H1 (cell line): ENCODE results near the gene DCN. TPM values are rescaled to one million over a fixed set of nuclear protein-coding genes. Genes with fewer than 3 reads are reported as not detected.

Experiments used
- CTCF ChIA-PET: fragments of 300-600 bp; sonication (Branson Sonifier 250); formaldehyde crosslinking; loops from one replicate; lab custom pipeline; 2021; ENCODE audit not compliant: partially characterized antibody; lab: Charles Lee
- POLR2A ChIA-PET: fragments of 300-600 bp; sonication (Branson Sonifier 250); formaldehyde crosslinking; loops from one replicate; lab custom pipeline; 2021; ENCODE audit warnings: inconsistent platforms; ENCODE audit not compliant: partially characterized antibody; lab: Charles Lee
- DNase-seq, 2 experiments: peaks; one replicate each; pipeline versions ENCODE4 v3.0.0 to v3.0.0-alpha.2; 2010 to 2022; ENCODE audit warnings: low spot score in 2 of 2, low read depth in 1 of 2, mixed read lengths in 1 of 2
- FAIRE-seq: peaks from 2 replicates; lab custom pipeline; 2011; peaks lifted over from hg19 to GRCh38; lab: Jason Lieb, UNC
- H2AFZ ChIP-seq: 2 replicates; pipeline ENCODE4 v1.8.1; 2012; ENCODE audit warnings: low read length, inconsistent platforms
- H2AK5ac ChIP-seq: 2 replicates; pipeline ENCODE4 v1.6.1; 2013; ENCODE audit warnings: low read depth, low read length
- H2BK120ac ChIP-seq: replicated peaks from 2 replicates; pipeline ENCODE3; 2013; ENCODE audit warnings: low read depth, low read length, inconsistent platforms
- H2BK12ac ChIP-seq: 2 replicates; pipeline ENCODE4 v1.6.1; 2013; ENCODE audit warnings: low read depth, low read length
- H2BK15ac ChIP-seq: 2 replicates; pipeline ENCODE4 v1.6.1; 2013; ENCODE audit warnings: low read length
- H2BK20ac ChIP-seq: 2 replicates; pipeline ENCODE4 v1.6.1; 2013; ENCODE audit warnings: low read length
- H2BK5ac ChIP-seq: 2 replicates; pipeline ENCODE4 v1.6.1; 2013; ENCODE audit warnings: low read depth, low read length
- H3K14ac ChIP-seq: 2 replicates; pipeline ENCODE4 v1.6.1; 2013; ENCODE audit warnings: inconsistent platforms; ENCODE audit not compliant: insufficient read length
- H3K18ac ChIP-seq: 2 replicates; pipeline ENCODE4 v1.6.1; 2013; ENCODE audit warnings: low read length; ENCODE audit errors: extremely low read depth
- H3K23ac ChIP-seq: 2 replicates; pipeline ENCODE4 v1.6.1; 2013; ENCODE audit warnings: inconsistent platforms; ENCODE audit not compliant: insufficient read length
- H3K23me2 ChIP-seq: 2 replicates; pipeline ENCODE4 v1.6.1; 2013; ENCODE audit warnings: low read depth, low read length
- H3K27ac ChIP-seq: 2 replicates; pipeline ENCODE4 v1.6.1; 2011; ENCODE audit warnings: low read depth, low read length, inconsistent platforms
- H3K27me3 ChIP-seq, 4 experiments: replicated peaks in 1 of 4; 1 replicate in 1 of 4; 2 replicates in 3 of 4; pipeline versions ENCODE4 v1.6.1 to v1.8.1; 2011 to 2013; ENCODE audit warnings: low read length in 3 of 4, mild to moderate bottlenecking in 3 of 4, inconsistent platforms in 2 of 4, mixed read lengths in 2 of 4, moderate library complexity in 1 of 4; ENCODE audit not compliant: control insufficient read depth in 3 of 4, insufficient read depth in 3 of 4; ENCODE audit errors: extremely low read depth in 1 of 4
- H3K36me3 ChIP-seq, 4 experiments: 2 replicates each; pipeline versions ENCODE4 v1.6.1 to v1.8.1; 2011 to 2013; ENCODE audit warnings: mild to moderate bottlenecking in 4 of 4, low read length in 3 of 4, moderate library complexity in 2 of 4, control low read depth in 1 of 4, inconsistent platforms in 1 of 4; ENCODE audit not compliant: insufficient read depth in 4 of 4, control insufficient read depth in 2 of 4
- H3K4ac ChIP-seq: replicated peaks from 2 replicates; pipeline ENCODE3; 2013; ENCODE audit warnings: low read length, low read depth, mixed read lengths, inconsistent platforms; ENCODE audit not compliant: insufficient read length
- H3K4me1 ChIP-seq, 4 experiments: replicated peaks in 1 of 4; 1 replicate in 1 of 4; 2 replicates in 3 of 4; pipeline versions ENCODE4 v1.6.1 to v1.8.1; 2011 to 2013; ENCODE audit warnings: low read length in 3 of 4, inconsistent platforms in 2 of 4, mixed read lengths in 1 of 4; ENCODE audit not compliant: insufficient read depth in 4 of 4, control insufficient read depth in 3 of 4
- H3K4me2 ChIP-seq, 2 experiments: 2 replicates each; pipeline versions ENCODE4 v1.6.1 to v1.8.1; 2011 to 2013; ENCODE audit warnings: low read depth in 2 of 2, low read length in 2 of 2, control low read depth in 1 of 2, inconsistent platforms in 1 of 2, mild to moderate bottlenecking in 1 of 2; ENCODE audit not compliant: insufficient read depth in 1 of 2
- H3K4me3 ChIP-seq, 4 experiments: fragments of 200-600, 300-600 bp in 1 of 4; sonication (generic), shearing (Covaris generic), sonication (Bioruptor Twin) in 1 of 4; 2 replicates each; pipeline versions ENCODE4 v1.5.1 to v1.8.1; 2011 to 2016; ENCODE audit warnings: low read length in 4 of 4, low read depth in 3 of 4, control low read depth in 2 of 4, inconsistent platforms in 2 of 4, mild to moderate bottlenecking in 2 of 4, mixed read lengths in 1 of 4, moderate library complexity in 1 of 4; ENCODE audit not compliant: insufficient read depth in 2 of 4; ENCODE audit errors: extremely low read depth in 1 of 4
- H3K56ac ChIP-seq: replicated peaks from 2 replicates; pipeline ENCODE3; 2013; ENCODE audit warnings: low read depth, mild to moderate bottlenecking, mixed read lengths, low read length, inconsistent platforms; ENCODE audit not compliant: insufficient read length
- H3K79me1 ChIP-seq: 2 replicates; pipeline ENCODE4 v1.6.1; 2013; ENCODE audit warnings: low read depth, low read length, control low read depth
- H3K79me2 ChIP-seq, 2 experiments: 2 replicates each; pipeline versions ENCODE4 v1.6.1 to v1.8.1; 2012 to 2013; ENCODE audit warnings: low read length in 2 of 2, mild to moderate bottlenecking in 2 of 2, inconsistent platforms in 1 of 2; ENCODE audit not compliant: insufficient read depth in 2 of 2, control insufficient read depth in 1 of 2
- H3K9ac ChIP-seq, 4 experiments: replicated peaks in 1 of 4; 1 replicate in 1 of 4; 2 replicates in 3 of 4; pipeline versions ENCODE4 v1.6.1 to v1.8.1; 2011 to 2013; ENCODE audit warnings: low read depth in 3 of 4, low read length in 3 of 4, control low read depth in 2 of 4, mild to moderate bottlenecking in 2 of 4, moderate library complexity in 2 of 4, inconsistent platforms in 1 of 4; ENCODE audit errors: extremely low read depth in 1 of 4
- H3K9me3 ChIP-seq, 2 experiments: 2 replicates each; pipeline versions ENCODE4 v1.6.1 to v1.8.1; 2012 to 2013; ENCODE audit warnings: mild to moderate bottlenecking in 2 of 2, moderate library complexity in 2 of 2, control low read depth in 1 of 2, inconsistent platforms in 1 of 2, low read depth in 1 of 2, low read length in 1 of 2, mixed read lengths in 1 of 2; ENCODE audit not compliant: insufficient read depth in 2 of 2
- H4K20me1 ChIP-seq, 2 experiments: replicated peaks in 1 of 2; 2 replicates each; pipeline versions ENCODE3 to v1.8.1; 2011 to 2013; ENCODE audit warnings: inconsistent platforms in 2 of 2, low read length in 2 of 2, mild to moderate bottlenecking in 1 of 2; ENCODE audit not compliant: insufficient read depth in 2 of 2, control insufficient read depth in 1 of 2
- H4K5ac ChIP-seq: 2 replicates; pipeline ENCODE4 v1.6.1; 2013; ENCODE audit warnings: low read length, low read depth, mixed read lengths, inconsistent platforms; ENCODE audit not compliant: insufficient read length
- H4K8ac ChIP-seq: 2 replicates; pipeline ENCODE4 v1.8.0; 2013; ENCODE audit warnings: mild to moderate bottlenecking, moderate library complexity, low read length, inconsistent platforms; ENCODE audit not compliant: insufficient read depth; ENCODE audit errors: extremely low read depth
- H4K91ac ChIP-seq: replicated peaks from 2 replicates; pipeline ENCODE3; 2013; ENCODE audit warnings: low read length, mixed read lengths, inconsistent platforms; ENCODE audit not compliant: insufficient read length
- CHD2 ChIP-seq: IDR thresholded peaks from 2 replicates; pipeline ENCODE4 v1.6.1; 2012; ENCODE audit warnings: low read length, improper control_type of control experiment
- FOSL1 ChIP-seq: IDR thresholded peaks from 2 replicates; pipeline ENCODE4 v1.6.1; 2011; ENCODE audit warnings: mild to moderate bottlenecking, low read depth, low read length, moderate library complexity; ENCODE audit not compliant: insufficient read depth
- HDAC6 ChIP-seq: IDR thresholded peaks from one replicate; pipeline ENCODE4 v1.7.1; 2012; ENCODE audit warnings: low read depth, mild to moderate bottlenecking, inconsistent platforms, low read length, moderate library complexity
- KDM5A ChIP-seq: fragments of 200-600 bp; IDR thresholded peaks from 2 replicates; pipeline ENCODE4 v1.7.1; 2012; ENCODE audit warnings: mild to moderate bottlenecking, low read length, inconsistent platforms, mixed read lengths
- RNF2 ChIP-seq: fragments of 200-900, 300-1000 bp; sonication (generic); IDR thresholded peaks from 2 replicates; pipeline ENCODE4 v1.7.1; 2016; ENCODE audit warnings: borderline replicate concordance, low read depth, mild to moderate bottlenecking, antibody characterized with exemption, low read length; ENCODE audit not compliant: poor library complexity, severe bottlenecking; ENCODE audit errors: missing control alignments
- RXRA ChIP-seq: IDR thresholded peaks from 2 replicates; pipeline ENCODE4 v1.6.1; 2011; ENCODE audit warnings: low read depth, mild to moderate bottlenecking, low read length, moderate library complexity; ENCODE audit not compliant: insufficient read depth
- SP4 ChIP-seq: IDR thresholded peaks from 2 replicates; pipeline ENCODE4 v1.6.1; 2012; ENCODE audit warnings: low read length, inconsistent platforms
- TAF7 ChIP-seq: optimal IDR thresholded peaks from 2 replicates; pipeline ENCODE3; 2011; ENCODE audit warnings: low read depth, mild to moderate bottlenecking, inconsistent platforms, low read length, moderate library complexity, borderline replicate concordance
- WGBS, 2 experiments: shearing (Covaris generic) in 1 of 2; methylation state at CpG; one replicate each; pipeline versions ENCODE4 v1.1.6 to v1.1.7; 2013 to 2015; ENCODE audit warnings: low lambda C conversion rate in 2 of 2, mixed read lengths in 2 of 2, inconsistent platforms in 1 of 2, low coverage in 1 of 2, missing lambda C conversion rate in 1 of 2; ENCODE audit not compliant: insufficient replicate concordance in 2 of 2, insufficient coverage in 1 of 2, insufficient read length in 1 of 2; ENCODE audit errors: extremely low coverage in 1 of 2, missing lambda C conversion rate in 1 of 2; 5-methylcytosine and 5-hydroxymethylcytosine counted together
- polyA plus RNA-seq, 7 experiments: library from polyadenylated mRNA; depleted of rRNA in 3 of 7; stranded (reverse) in 5 of 7; unstranded in 2 of 7; fragments of >200 nt in 5 of 7; fragments of 200-250 nt in 2 of 7; gene quantifications; 1 replicate in 5 of 7; 2 replicates in 1 of 7; 4 replicates in 1 of 7; pipeline versions ENCODE4 v1.2.1 to v1.2.3, GENCODE V29; 2011 to 2013; ENCODE audit warnings: missing spikeins in 2 of 7, mixed read lengths in 2 of 7
- total RNA-seq: library from RNA; stranded (reverse); fragmentation: NEBNext Ultra II Directional; extraction: Animal tissue kit (Norgen Biotek cat#: 25700); gene quantifications from 2 replicates; pipeline ENCODE4 v1.2.1, GENCODE V29; 2021

Gene DCN
- total and polyA plus RNA-seq, 2 of the 8 experiments (the other 6 are each of a cell fraction or from before 2014, with no cell fraction given): not detected

- no peak for TF ChIP-seq FOSL1
- no peak for TF ChIP-seq KDM5A
- TF ChIP-seq TAF7: no peak
- no peak for TF ChIP-seq CHD2
- no peak for TF ChIP-seq RNF2
- no peak for TF ChIP-seq HDAC6
- TF ChIP-seq SP4: no peak
- TF ChIP-seq RXRA: no peak
- no peaks in the 10 kb centered on the region for H3K79me1 ChIP-seq
- no peak overlapping the region for H4K5ac ChIP-seq
- H3K4me2 ChIP-seq: no peak overlapping the region
- H4K91ac ChIP-seq: no peak overlapping the region
- H3K27ac ChIP-seq: no peak overlapping the region
- no peak overlapping the region for H4K8ac ChIP-seq
- 88% methylated on average over 2 of the region's 2 CpGs; no CpG with 5 or more reads in 1 of the 2 experiments for WGBS, 2 experiments
- H3K36me3 ChIP-seq: no peaks in the 10 kb centered on the region
- no peaks in the 10 kb centered on the region for H3K79me2 ChIP-seq
- H4K20me1 ChIP-seq: no peaks in the 10 kb centered on the region
- no peak overlapping the region for H3K56ac ChIP-seq
- H2BK15ac ChIP-seq: no peak overlapping the region
- no peak overlapping the region for H3K9ac ChIP-seq
- no peaks in the 10 kb centered on the region for H3K9me3 ChIP-seq
- no peak overlapping the region for H2BK12ac ChIP-seq
- no peaks in the 10 kb centered on the region for H3K23me2 ChIP-seq
- H3K4me1 ChIP-seq: no peaks in the 10 kb centered on the region
- DNase-seq (no peak), FAIRE-seq (no peak)
- no peak overlapping the region for H2AK5ac ChIP-seq
- no peak overlapping the region for H2AFZ ChIP-seq
- H2BK20ac ChIP-seq: no peak overlapping the region
- H3K14ac ChIP-seq: no peak overlapping the region
- no peak overlapping the region for H2BK5ac ChIP-seq
- H2BK120ac ChIP-seq: no peak overlapping the region
- no peaks in the 10 kb centered on the region for H3K27me3 ChIP-seq
- CTCF ChIA-PET: interaction anchor here (0.8 to 1.3 kb wide), 2 partner anchors 62 to 79 kb away, joined by 4 read pairs; no protein-coding TSS in a partner anchor
- POLR2A ChIA-PET: interaction anchor here (0.6 kb wide), 1 partner anchor 1440 kb away, joined by 3 read pairs; no protein-coding TSS in a partner anchor
- no peak overlapping the region for H3K4me3 ChIP-seq
- no peak overlapping the region for H3K23ac ChIP-seq
- no peak overlapping the region for H3K4ac ChIP-seq
- no peak overlapping the region for H3K18ac ChIP-seq
Observed at GRCh38 chr12:91171476-91171875, 11.1 kb downstream of the DCN start.
